B cell (primary cell): ENCODE data around the gene FAM20C. TPM values are rescaled to one million over a fixed set of nuclear protein-coding genes. Genes with fewer than 3 reads are reported as not detected.

Experiments used
- ATAC-seq: fragments of 200-7000 bp; cut with Tn5 transposase; one replicate; pipeline ENCODE4 v1.10.0; 2021; ENCODE audit warnings: low read depth, mild to moderate bottlenecking, moderate number of reproducible peaks, moderate library complexity
- CTCF ChIA-PET: fragments of 350-600 bp; sonication (Branson Sonifier 250); formaldehyde crosslinking; loops from one replicate; lab custom pipeline; 2021; ENCODE audit warnings: antibody characterized with exemption, inconsistent platforms; lab: Charles Lee
- POLR2A ChIA-PET: fragments of 350-600 bp; sonication (Branson Sonifier 250); formaldehyde crosslinking; loops from one replicate; lab custom pipeline; 2021; ENCODE audit warnings: antibody characterized with exemption; lab: Charles Lee
- DNase-seq: peaks from one replicate; pipeline ENCODE4 v3.0.0; 2013
- H2AFZ ChIP-seq: 2 replicates; pipeline ENCODE4 v1.6.1; 2012; ENCODE audit warnings: mild to moderate bottlenecking, low read depth, low read length; ENCODE audit not compliant: insufficient read depth, poor library complexity, severe bottlenecking
- H3K27ac ChIP-seq, 2 donors: 1 replicate in 1 of 2; 2 replicates in 1 of 2; pipeline ENCODE4 v1.5.1; 2012 to 2013; ENCODE audit warnings: low read length in 2 of 2, mild to moderate bottlenecking in 2 of 2, moderate library complexity in 1 of 2
- H3K27me3 ChIP-seq, 4 experiments: fragments of 200-600 bp in 1 of 4; sonication (generic) in 1 of 4; replicated peaks in 1 of 4; 1 replicate in 2 of 4; 2 replicates in 2 of 4; pipeline versions ENCODE4 v1.6.1 to v1.7.0; 2013 to 2016; ENCODE audit warnings: low read length in 3 of 4, mild to moderate bottlenecking in 2 of 4, mixed read lengths in 1 of 4, moderate library complexity in 1 of 4; ENCODE audit not compliant: insufficient read depth in 4 of 4, control insufficient read depth in 3 of 4; ENCODE audit errors: control extremely low read depth in 1 of 4
- H3K36me3 ChIP-seq, 2 experiments: replicated peaks in 1 of 2; 1 replicate in 1 of 2; 2 replicates in 1 of 2; pipeline versions ENCODE4 v1.6.1 to v1.7.1; 2013; ENCODE audit warnings: low read length in 1 of 2; ENCODE audit not compliant: insufficient read depth in 2 of 2, control insufficient read depth in 1 of 2; ENCODE audit errors: control extremely low read depth in 1 of 2, extremely low read depth in 1 of 2
- H3K4me1 ChIP-seq, 2 donors: fragments of 200-600 bp in 1 of 2; sonication (generic) in 1 of 2; 1 replicate in 1 of 2; 2 replicates in 1 of 2; pipeline versions ENCODE4 v1.5.1 to v1.6.1; 2013 to 2017; ENCODE audit warnings: low read length in 2 of 2; ENCODE audit not compliant: control insufficient read depth in 2 of 2, insufficient read depth in 2 of 2
- H3K4me2 ChIP-seq: replicated peaks from 2 replicates; pipeline ENCODE3; 2012; ENCODE audit warnings: mild to moderate bottlenecking, low read depth, low read length; ENCODE audit not compliant: poor library complexity, severe bottlenecking
- H3K4me3 ChIP-seq, 5 experiments: fragments of 200-600 bp in 1 of 5; sonication (generic) in 1 of 5; 1 replicate in 3 of 5; 2 replicates in 2 of 5; pipeline versions ENCODE4 v1.5.1 to v1.7.0; 2011 to 2016; ENCODE audit warnings: low read length in 4 of 5, mild to moderate bottlenecking in 4 of 5, low read depth in 2 of 5, control low read depth in 1 of 5, moderate library complexity in 1 of 5; ENCODE audit not compliant: insufficient read depth in 1 of 5; ENCODE audit errors: control extremely low read depth in 1 of 5, extremely low read depth in 1 of 5
- H3K79me2 ChIP-seq: fragments of 200-600 bp; sonication (generic); one replicate; pipeline ENCODE4 v1.6.0; 2016; ENCODE audit warnings: low read length; ENCODE audit not compliant: control insufficient read depth, insufficient read depth
- H3K9ac ChIP-seq: fragments of 200-600 bp; sonication (generic); 2 replicates; pipeline ENCODE4 v1.6.1; 2017; ENCODE audit warnings: mild to moderate bottlenecking, low read length, moderate library complexity
- H3K9me3 ChIP-seq, 3 donors: one replicate each; pipeline versions ENCODE4 v1.6.1 to v1.7.1; 2013; ENCODE audit warnings: low read length in 2 of 3; ENCODE audit not compliant: control insufficient read depth in 2 of 3, insufficient read depth in 1 of 3; ENCODE audit errors: control extremely low read depth in 1 of 3
- H4K20me1 ChIP-seq: 2 replicates; pipeline ENCODE4 v1.6.0; 2012; ENCODE audit warnings: mild to moderate bottlenecking, low read length; ENCODE audit not compliant: insufficient read depth, control insufficient read depth, poor library complexity, severe bottlenecking
- H3K27ac Mint-ChIP-seq: one replicate; pipeline ENCODE4 v1.8.0; 2021; ENCODE audit warnings: mixed read lengths
- H3K27me3 Mint-ChIP-seq: one replicate; pipeline ENCODE4 v1.8.0; 2021; ENCODE audit warnings: mixed read lengths
- H3K4me1 Mint-ChIP-seq: one replicate; pipeline ENCODE4 v1.8.0; 2021; ENCODE audit warnings: mixed read lengths
- H3K4me3 Mint-ChIP-seq: one replicate; pipeline ENCODE4 v1.8.0; 2021; ENCODE audit warnings: mixed read lengths
- H3K9me3 Mint-ChIP-seq: one replicate; pipeline ENCODE4 v1.8.0; 2022; ENCODE audit warnings: mixed read lengths; ENCODE audit not compliant: insufficient read depth
- CTCF ChIP-seq: fragments of 200-600 bp; IDR thresholded peaks from one replicate; pipeline ENCODE4 v1.8.0; 2022; ENCODE audit warnings: antibody characterized with exemption, mild to moderate bottlenecking
- EZH2 ChIP-seq: IDR thresholded peaks from 2 replicates; pipeline ENCODE4 v1.6.1; 2012; ENCODE audit warnings: borderline replicate concordance, low read depth, mild to moderate bottlenecking, moderate library complexity, low read length; ENCODE audit not compliant: insufficient read depth, poor library complexity, severe bottlenecking
- WGBS: methylation state at CpG from one replicate; pipeline ENCODE4 v1.1.5; 2013; ENCODE audit warnings: missing lambda C conversion rate; ENCODE audit not compliant: insufficient coverage; 5-methylcytosine and 5-hydroxymethylcytosine counted together
- intact Hi-C: fragments of 100-400 bp; cut with micrococcal nuclease; formaldehyde crosslinking; loops from one replicate; pipeline ENCODE4 v1.10.0; 2022
- polyA plus RNA-seq: library from polyadenylated mRNA; depleted of rRNA; stranded (reverse); fragments of >200 nt; gene quantifications from 2 replicates; pipeline ENCODE4 v1.2.3, GENCODE V29; 2012
- total RNA-seq, 2 donors: library from RNA; stranded (reverse); fragments of 120-200 nt in 1 of 2; gene quantifications; 1 replicate in 1 of 2; 2 replicates in 1 of 2; pipeline versions ENCODE4 v1.2.3 to v1.2.4, GENCODE V29; 2013 to 2022

Gene FAM20C
- total and polyA plus RNA-seq, 2 donors (not counting 1 experiment from before 2014, with no cell fraction given), result 0.54 to 0.81 TPM

DNA sequence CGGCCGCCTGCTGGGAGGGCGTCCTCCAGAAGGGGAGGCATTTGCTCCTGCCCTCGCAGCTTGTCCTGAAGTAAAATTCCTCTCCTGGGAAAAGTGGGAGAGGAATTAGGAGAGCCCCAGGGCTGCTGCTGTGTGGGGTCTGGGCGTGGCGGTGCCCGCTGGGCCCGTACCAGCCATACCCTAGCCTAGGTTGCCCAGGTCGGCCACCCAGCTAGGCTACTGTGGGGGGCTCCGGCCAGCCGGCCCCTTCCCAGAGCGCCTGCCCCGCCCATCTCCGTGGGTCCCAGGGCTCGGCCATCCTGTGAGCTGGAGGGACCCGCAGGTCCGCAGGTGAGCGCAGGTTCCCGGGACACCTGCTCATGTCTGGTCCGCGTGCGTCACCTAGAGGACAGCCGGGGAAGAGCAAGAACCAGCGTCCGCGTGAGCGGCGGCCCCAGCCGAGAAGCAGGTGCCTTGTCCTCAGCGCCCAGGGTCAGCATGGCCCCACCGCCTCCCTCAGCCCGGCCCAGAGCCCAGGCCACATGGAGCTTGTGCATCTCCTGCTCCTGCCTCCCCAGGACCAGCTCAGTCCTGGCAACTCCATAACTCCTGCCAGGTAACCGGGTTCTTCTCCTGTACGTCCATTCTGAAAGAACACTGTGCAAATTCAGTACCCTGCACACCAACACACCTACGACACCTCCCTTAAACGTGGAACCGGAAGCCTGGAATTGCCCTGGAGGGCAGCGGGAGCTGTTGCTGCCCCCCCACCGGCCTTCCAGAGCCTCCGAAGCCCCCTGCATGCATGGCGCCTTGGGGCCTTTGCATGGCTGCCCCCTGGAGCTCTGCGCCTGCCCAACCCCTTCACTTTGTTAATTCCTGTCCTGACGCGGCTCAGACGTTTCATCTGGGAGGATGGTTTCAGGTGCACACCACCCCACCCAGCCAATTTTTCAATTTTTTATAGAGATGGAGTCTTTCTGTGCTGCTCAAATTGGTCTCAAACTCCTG lies 74.8 kb downstream of the FAM20C start:
- ATAC-seq (no peak), DNase-seq (no peak)
- H3K9me3 ChIP-seq, result peaks cover 0 to 60% (median 0%) of the 10 kb centered on the region in 3 donors
- no peak overlapping the region for H3K27ac Mint-ChIP-seq
- H3K4me3 Mint-ChIP-seq, result no peak overlapping the region
- no peaks in the 10 kb centered on the region for H3K27me3 ChIP-seq
- no peaks in the 10 kb centered on the region for H3K79me2 ChIP-seq
- H3K4me1 ChIP-seq, result no peaks in the 10 kb centered on the region
- H3K4me1 Mint-ChIP-seq, result peaks cover 2% of the 10 kb centered on the region
- H3K27me3 Mint-ChIP-seq, result no peaks in the 10 kb centered on the region
- H3K4me2 ChIP-seq, result no peak overlapping the region
- no peak overlapping the region for H3K4me3 ChIP-seq
- H3K36me3 ChIP-seq, result no peaks in the 10 kb centered on the region
- H2AFZ ChIP-seq, result no peak overlapping the region
- H3K9me3 Mint-ChIP-seq, result no peaks in the 10 kb centered on the region
- H4K20me1 ChIP-seq, result no peaks in the 10 kb centered on the region
- POLR2A ChIA-PET, result no interaction called here
- H3K9ac ChIP-seq, result no peak overlapping the region
- TF ChIP-seq CTCF, result no peak
- no peak for TF ChIP-seq EZH2
- intact Hi-C loops, result no loop called here
- no peak overlapping the region for H3K27ac ChIP-seq
- 87% methylated on average over 39 of the region's 45 CpGs for WGBS
- CTCF ChIA-PET, result no interaction called here

DNA sequence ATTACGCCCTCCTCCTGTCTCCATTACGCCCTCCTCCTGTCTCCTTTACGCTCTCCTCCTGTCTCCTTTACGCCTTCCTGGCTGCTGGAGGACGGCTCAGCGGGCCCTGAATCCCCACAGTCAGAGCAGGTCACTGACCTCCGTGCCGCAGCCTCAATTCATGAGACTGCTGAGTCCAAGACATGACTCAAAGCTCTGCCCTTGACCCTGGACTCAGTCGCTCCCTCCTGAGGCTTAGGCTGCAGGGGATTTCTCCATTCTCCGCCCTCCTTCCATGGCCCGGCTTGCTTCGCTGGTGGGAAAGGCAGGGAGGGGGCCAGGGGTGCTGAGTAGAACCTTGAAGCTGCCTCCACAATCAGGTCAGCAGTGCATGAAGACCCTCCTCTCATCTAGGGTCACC lies 76.6 kb downstream of the FAM20C start:
- TF ChIP-seq EZH2 (no peak), CTCF (no peak)
- no peaks in the 10 kb centered on the region for H3K4me1 Mint-ChIP-seq
- H3K27ac ChIP-seq, result no peak overlapping the region
- ChIA-PET POLR2A (no interaction called here), CTCF (no interaction called here)
- H3K36me3 ChIP-seq, result no peaks in the 10 kb centered on the region
- H3K4me3 ChIP-seq, result no peak overlapping the region
- WGBS, result 90% methylated on average over 12 of the region's 12 CpGs
- no peak overlapping the region for H3K27ac Mint-ChIP-seq
- no peaks in the 10 kb centered on the region for H3K27me3 Mint-ChIP-seq
- intact Hi-C loops, result no loop called here
- ATAC-seq (no peak), DNase-seq (no peak)
- H3K4me1 ChIP-seq, result no peaks in the 10 kb centered on the region
- peaks cover 6% of the 10 kb centered on the region for H3K9me3 Mint-ChIP-seq
- H3K27me3 ChIP-seq, result no peaks in the 10 kb centered on the region
- no peak overlapping the region for H3K4me2 ChIP-seq
- peaks cover 0 to 60% (median 3%) of the 10 kb centered on the region in 3 donors for H3K9me3 ChIP-seq
- H3K9ac ChIP-seq, result no peak overlapping the region
- H3K4me3 Mint-ChIP-seq, result no peak overlapping the region
- H3K79me2 ChIP-seq, result no peaks in the 10 kb centered on the region
- no peak overlapping the region for H2AFZ ChIP-seq
- H4K20me1 ChIP-seq, result no peaks in the 10 kb centered on the region
